ENCODE measurements around the gene DISC1. TPM values are rescaled to one million over a fixed set of nuclear protein-coding genes. Genes with fewer than 3 reads are reported as not detected.

The DISC1 gene
- total RNA-seq, 1 experiment from 2014 or later = 1.8 TPM

- Histone ChIP-seq H3K9ac (ENCODE audit: low read length) (no peak overlapping the region), H3K4me1 (ENCODE audit: control insufficient read depth in 1 of 2, insufficient read depth in 2 of 2, low read length in 2 of 2) (no peaks in the 10 kb centered on the region), H3K27me3 (ENCODE audit: insufficient read depth, low read length) (no peaks in the 10 kb centered on the region), H3K36me3 (ENCODE audit: control insufficient read depth in 1 of 2, insufficient read depth in 2 of 2, low read length in 2 of 2) (no peaks in the 10 kb centered on the region), H3K9me2 (ENCODE audit: insufficient read depth) (no peaks in the 10 kb centered on the region), H2AFZ (ENCODE audit: low read depth, low read length, poor library complexity, severe bottlenecking) (no peak overlapping the region), H3K4me2 (ENCODE audit: low read length) (no peak overlapping the region), H3K27ac (ENCODE audit: low read depth, low read length) (no peak overlapping the region), H3K9me3 (ENCODE audit: control insufficient read depth in 1 of 2, insufficient read depth in 1 of 2, low read depth in 1 of 2, low read length in 2 of 2) (no peaks in the 10 kb centered on the region), H4K20me1 (ENCODE audit: insufficient read depth) (no peaks in the 10 kb centered on the region), H3K79me2 (ENCODE audit: insufficient read depth, low read length) (no peaks in the 10 kb centered on the region), H3K4me3 (replicated peaks in 1 of 2; ENCODE audit: low read depth in 1 of 2, low read length in 2 of 2) (no peak overlapping the region)
- ChIA-PET RAD21 (ENCODE audit: low non-redundant PET in 1 of 2, low total read pairs in 2 of 2, uncharacterized antibody in 2 of 2, unreplicated experiment in 2 of 2) (no interaction called here), CTCF (interaction anchor here (1.4 kb wide), 1 partner anchor 23 kb away, joined by 4 read pairs; no protein-coding TSS in a partner anchor), POLR2A (no interaction called here)
- no peak for ATAC-seq
- BruUV-seq (replicated peaks) = no TSS peak
- TF ChIP-seq FOSL1 (IDR thresholded peaks at IDR 0.05; ENCODE audit: low read depth) (no peak), ZBTB33 (IDR thresholded peaks at IDR 0.05; ENCODE audit: extremely low read depth, insufficient replicate concordance, low read length) (no peak), JUND (IDR thresholded peaks at IDR 0.05) (no peak), CTCF (IDR thresholded peaks at IDR 0.05 in 2 of 3, conservative IDR thresholded peaks at IDR 0.05 in 1 of 3; ENCODE audit: borderline replicate concordance in 1 of 3, insufficient read depth in 1 of 3, low read depth in 2 of 3, low read length in 2 of 3) (no peak), POLR2AphosphoS5 (IDR thresholded peaks at IDR 0.05; ENCODE audit: low read depth, low read length) (no peak), EZH2 (IDR thresholded peaks at IDR 0.05) (no peak), EGR1 (IDR thresholded peaks at IDR 0.05; ENCODE audit: low read depth) (no peak), SP1 (IDR thresholded peaks at IDR 0.05; ENCODE audit: low read depth) (no peak), CBX3 (IDR thresholded peaks at IDR 0.05; ENCODE audit: low read depth) (no peak), EZH2phosphoT487 (IDR thresholded peaks at IDR 0.05; ENCODE audit: borderline replicate concordance) (no peak)
- intact Hi-C loops (cut with micrococcal nuclease) = no loop called here
- no peak for DNase-seq (ENCODE audit: low read depth, low spot score)
Measured at GRCh38 chr1:231733672-231734071, 107.1 kb downstream of the DISC1 start.
